Peyer's patch (tissue), 4 donors: ENCODE results near the gene ORAI2.

Source experiments
- POLR2A ChIP-seq, 2 donors: fragments of 450-650 bp; IDR thresholded peaks; one replicate each; pipeline ENCODE4 v1.5.1; 2017; ENCODE audit warnings: antibody characterized with exemption in 2 of 2, mild to moderate bottlenecking in 2 of 2, moderate library complexity in 2 of 2
- TF ChIP-seq, protein P1 (sequence below), 6 experiments: fragments of 450-650 bp in 4 of 6; fragments of 200-600 bp in 2 of 6; sonication (generic) in 1 of 6; IDR thresholded peaks; one replicate each; pipeline ENCODE4 v1.5.1; 2017 to 2019; ENCODE audit warnings: antibody characterized with exemption in 6 of 6, mild to moderate bottlenecking in 3 of 6, moderate library complexity in 1 of 6

- TF ChIP-seq, protein P1, sequence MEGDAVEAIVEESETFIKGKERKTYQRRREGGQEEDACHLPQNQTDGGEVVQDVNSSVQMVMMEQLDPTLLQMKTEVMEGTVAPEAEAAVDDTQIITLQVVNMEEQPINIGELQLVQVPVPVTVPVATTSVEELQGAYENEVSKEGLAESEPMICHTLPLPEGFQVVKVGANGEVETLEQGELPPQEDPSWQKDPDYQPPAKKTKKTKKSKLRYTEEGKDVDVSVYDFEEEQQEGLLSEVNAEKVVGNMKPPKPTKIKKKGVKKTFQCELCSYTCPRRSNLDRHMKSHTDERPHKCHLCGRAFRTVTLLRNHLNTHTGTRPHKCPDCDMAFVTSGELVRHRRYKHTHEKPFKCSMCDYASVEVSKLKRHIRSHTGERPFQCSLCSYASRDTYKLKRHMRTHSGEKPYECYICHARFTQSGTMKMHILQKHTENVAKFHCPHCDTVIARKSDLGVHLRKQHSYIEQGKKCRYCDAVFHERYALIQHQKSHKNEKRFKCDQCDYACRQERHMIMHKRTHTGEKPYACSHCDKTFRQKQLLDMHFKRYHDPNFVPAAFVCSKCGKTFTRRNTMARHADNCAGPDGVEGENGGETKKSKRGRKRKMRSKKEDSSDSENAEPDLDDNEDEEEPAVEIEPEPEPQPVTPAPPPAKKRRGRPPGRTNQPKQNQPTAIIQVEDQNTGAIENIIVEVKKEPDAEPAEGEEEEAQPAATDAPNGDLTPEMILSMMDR (IDR thresholded peaks at IDR 0.05) = no peak
- TF ChIP-seq POLR2A (IDR thresholded peaks at IDR 0.05) = no peak
Measured at GRCh38 chr7:102426268-102427018, 6.9 kb upstream of the ORAI2 start.
